ENCODE measurements around the gene PPA1.

GRCh38 chr10:70280099-70280498 lies 46.9 kb upstream of the PPA1 start:
- TF ChIP-seq POLR2A (IDR thresholded peaks at IDR 0.05) (no peak), CTCF (IDR thresholded peaks at IDR 0.05) (no peak)
